GM19238 (cell line): ENCODE results near the gene SIX3.

Source experiments
- DNase-seq: peaks from one replicate; pipeline ENCODE4 v3.0.0; 2011; ENCODE audit warnings: low spot score; ENCODE audit not compliant: insufficient read length

Gene SIX3

DNA sequence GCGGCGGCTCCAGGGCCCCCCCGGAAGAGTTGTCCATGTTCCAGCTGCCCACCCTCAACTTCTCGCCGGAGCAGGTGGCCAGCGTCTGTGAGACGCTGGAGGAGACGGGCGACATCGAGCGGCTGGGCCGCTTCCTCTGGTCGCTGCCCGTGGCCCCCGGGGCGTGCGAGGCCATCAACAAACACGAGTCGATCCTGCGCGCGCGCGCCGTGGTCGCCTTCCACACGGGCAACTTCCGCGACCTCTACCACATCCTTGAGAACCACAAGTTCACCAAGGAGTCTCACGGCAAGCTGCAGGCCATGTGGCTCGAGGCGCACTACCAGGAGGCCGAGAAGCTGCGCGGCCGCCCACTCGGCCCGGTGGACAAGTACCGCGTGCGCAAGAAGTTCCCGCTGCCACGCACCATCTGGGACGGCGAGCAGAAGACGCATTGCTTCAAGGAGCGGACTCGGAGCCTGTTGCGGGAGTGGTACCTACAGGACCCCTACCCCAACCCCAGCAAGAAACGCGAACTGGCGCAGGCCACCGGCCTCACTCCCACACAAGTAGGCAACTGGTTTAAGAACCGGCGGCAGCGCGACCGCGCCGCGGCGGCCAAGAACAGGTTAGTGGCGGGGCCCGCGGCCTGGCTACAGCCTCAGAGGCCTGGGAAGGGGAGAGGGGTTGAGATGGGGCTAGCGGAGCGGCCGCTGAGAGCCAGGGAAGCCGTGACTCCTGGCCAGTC, 965 bp downstream of the SIX3 start:
- no peak for DNase-seq

DNA sequence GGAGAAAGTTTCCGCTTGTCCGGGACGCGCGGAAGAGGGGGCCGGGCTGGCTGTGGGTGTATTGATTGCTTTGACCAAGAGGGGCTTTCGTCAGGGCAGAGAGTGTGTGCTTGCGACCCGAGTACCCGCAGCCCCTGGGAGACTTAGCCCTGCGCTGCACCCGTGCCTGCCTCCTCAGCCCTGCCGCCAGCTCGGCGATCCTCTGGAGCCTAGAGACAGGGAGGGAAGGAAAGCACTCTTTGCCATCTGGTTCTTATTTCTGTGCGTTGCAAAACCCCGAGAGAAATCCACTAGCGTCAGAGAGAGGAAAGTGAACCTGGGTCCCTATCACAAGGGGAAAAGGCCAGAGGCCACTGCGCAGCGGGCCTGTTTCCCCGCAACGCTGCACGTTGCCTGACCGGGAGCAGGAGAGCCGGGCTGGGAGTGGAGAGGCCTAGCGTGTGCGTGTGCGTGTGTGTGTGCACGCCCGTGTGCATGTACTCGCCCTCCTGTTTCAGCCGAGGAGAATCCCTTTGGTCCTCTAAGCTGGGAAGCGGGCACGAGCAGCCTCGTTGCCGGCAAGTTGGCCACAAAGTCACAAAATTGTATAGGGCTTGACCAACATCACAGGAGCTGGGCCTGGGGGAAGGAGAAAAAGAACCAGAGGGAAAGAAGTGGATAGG, 1.7 kb downstream of the SIX3 start:
- DNase-seq = no peak

DNA sequence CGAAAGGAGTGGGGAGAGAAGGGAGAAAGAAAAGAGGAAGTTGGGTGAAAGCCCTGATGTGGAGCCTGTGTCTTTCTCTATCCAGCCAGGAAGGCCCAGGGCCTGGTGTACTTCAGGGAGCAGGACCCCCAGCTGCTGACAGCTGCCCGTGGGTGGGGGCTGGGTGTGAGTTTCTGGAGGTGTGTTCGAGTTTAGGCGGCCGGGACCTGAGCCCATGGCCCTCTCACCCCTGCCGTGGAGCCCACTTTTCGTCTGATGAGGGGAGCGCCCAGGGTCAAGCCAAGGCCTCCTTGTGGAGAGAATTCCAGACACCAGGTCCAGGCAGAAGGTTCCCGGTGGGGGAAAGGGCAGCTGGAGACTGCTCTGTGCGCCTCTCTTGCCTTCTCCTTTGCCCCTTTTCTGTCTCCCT, 2.2 kb downstream of the SIX3 start:
- no peak for DNase-seq

DNA sequence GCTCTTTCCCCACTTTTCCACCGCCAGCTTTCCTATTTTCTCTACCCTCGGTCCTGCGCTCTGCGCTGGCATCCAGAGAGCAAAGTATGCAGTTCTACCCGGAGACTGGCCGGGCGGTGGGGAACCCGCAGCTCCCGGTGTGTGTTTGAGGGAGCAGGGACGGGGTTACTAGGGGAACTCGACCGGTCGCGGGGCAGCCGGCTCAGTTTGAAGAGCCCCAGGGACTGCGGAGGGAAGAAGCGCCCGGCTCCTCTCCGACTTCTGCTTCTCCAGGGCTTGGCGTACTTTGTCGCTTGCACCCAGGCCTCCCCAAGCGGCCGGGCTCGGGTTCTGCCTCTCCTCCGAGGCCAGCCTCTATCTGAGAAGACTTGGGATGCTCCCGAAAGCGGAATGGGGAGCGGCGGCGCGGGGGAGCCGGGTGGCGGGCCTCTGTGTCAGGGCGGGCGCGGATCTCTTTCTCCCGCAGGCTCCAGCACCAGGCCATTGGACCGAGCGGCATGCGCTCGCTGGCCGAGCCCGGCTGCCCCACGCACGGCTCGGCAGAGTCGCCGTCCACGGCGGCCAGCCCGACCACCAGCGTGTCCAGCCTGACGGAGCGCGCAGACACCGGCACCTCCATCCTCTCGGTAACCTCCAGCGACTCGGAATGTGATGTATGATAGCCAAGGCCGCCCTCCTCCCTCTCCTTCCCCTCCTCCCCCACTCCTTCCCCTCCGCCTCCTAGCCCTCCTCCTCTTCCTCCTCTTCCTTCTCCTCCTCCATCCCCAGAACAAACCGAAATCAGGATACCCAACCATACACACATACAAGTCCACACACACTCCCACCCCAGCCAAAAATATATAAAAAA, 2.8 kb downstream of the SIX3 start:
- DNase-seq = no peak

DNA sequence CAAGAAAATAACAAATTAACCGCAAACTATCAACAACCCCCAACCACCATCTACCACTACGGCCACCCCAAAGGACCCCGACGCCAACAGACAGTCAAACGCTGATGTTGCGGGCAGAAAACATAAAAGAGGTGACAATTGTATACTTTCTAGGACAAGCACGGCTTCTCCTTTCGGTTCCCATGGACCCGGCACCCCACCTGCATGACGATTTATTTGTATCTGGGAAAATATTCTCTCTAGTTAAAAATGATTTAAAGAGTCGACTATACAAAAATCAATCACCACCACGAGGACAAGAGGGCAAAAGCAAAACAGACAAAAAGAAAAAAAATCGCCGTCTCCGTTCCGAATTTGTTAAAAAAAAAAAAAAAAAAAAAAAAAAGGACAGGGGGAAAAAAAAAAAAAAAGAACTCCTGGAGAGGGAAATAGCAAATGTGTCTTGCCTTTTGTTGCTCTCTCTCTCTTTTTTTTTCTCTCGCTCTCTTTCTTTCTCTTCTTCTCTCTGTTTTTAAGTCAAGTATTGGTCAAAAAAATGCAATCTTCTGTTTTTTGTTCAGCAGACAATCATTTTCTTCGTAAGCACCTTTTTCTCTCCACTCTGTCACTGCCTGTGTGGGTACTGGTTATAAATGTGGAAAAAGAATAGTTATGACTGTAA, 3.6 kb downstream of the SIX3 start:
- no peak for DNase-seq

DNA sequence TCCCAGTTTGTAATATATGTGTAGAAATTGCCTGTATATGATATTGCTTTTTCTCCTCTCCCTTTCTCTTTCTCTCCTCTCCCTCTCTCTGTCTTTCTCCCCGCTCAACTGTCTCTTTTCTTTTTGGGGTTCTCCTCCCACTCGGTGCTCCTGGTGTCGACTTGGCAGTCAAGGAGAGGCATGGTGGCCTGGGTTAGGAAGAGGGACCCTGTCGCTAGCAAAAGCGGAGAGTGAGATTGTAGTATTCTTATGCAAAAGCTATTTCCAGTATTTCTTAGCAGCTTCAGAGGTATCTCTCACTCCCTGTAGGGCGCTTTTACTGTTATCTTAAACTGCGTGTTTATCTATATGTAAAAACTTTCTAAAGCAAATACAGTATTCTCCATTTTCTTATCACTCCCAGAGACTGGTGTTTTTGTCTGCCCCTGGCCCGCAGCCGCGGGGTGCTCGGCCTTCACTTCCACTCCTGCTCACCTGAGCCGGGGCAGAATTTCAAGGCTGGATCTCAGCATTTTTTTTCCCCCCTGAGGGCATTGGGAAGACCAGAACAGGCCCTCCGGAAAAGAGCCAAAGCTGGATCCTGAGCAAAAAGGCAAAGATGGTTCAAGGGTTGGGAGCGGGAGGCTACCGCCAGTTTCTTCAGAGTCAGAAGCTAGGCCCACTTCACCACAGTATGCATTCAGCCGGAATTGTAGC, 4.3 kb downstream of the SIX3 start:
- no peak for DNase-seq

DNA sequence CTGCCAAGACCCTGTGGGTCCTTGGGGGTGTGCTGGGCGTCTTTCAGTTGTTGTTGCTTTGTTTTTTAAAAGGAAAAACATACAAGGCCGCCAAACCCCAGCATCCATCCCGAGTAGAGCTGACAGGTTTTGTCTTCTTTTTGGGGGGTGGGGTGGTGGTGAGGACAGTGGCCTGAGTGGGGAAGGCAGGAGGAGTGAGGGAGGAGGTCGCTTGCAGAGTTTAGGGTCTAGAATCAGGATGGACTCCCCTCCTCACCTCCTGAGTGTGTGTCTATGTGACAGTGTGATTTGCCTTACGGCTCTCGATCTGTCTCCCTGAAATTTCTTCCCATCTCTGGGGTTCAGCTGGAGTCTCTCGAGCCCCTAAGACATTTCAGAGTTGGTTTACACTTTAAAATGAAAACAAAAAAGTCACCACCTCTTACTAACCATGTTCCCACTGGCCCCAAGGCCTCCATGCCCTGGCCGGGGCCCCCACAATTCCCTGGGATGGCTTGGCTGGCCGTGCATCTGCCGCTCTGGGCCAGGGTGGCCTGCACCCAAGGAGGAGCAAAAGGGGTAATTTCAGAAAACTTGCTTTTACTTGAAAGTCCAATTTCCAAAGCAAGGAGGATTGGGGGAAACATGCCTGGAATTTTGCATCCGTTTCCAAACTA, 5.0 kb downstream of the SIX3 start:
- DNase-seq = no peak

DNA sequence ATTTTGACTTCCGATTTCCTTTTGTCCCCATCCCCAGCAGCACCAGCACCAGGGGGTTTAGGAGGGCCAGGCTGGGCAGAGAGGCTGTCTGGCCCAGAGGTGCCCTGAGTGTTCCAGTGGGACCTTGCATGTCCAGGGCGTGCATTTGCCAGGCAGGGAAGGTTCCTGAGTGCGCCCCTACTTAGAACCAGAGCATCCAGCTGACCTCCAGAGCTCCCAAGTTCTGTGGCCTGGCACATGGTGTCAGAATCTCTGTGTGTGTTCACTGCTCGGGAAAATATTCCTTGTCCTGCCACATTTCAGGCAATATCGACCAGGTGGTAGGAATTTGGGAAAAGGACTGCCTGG, 5.5 kb downstream of the SIX3 start:
- no peak for DNase-seq

DNA sequence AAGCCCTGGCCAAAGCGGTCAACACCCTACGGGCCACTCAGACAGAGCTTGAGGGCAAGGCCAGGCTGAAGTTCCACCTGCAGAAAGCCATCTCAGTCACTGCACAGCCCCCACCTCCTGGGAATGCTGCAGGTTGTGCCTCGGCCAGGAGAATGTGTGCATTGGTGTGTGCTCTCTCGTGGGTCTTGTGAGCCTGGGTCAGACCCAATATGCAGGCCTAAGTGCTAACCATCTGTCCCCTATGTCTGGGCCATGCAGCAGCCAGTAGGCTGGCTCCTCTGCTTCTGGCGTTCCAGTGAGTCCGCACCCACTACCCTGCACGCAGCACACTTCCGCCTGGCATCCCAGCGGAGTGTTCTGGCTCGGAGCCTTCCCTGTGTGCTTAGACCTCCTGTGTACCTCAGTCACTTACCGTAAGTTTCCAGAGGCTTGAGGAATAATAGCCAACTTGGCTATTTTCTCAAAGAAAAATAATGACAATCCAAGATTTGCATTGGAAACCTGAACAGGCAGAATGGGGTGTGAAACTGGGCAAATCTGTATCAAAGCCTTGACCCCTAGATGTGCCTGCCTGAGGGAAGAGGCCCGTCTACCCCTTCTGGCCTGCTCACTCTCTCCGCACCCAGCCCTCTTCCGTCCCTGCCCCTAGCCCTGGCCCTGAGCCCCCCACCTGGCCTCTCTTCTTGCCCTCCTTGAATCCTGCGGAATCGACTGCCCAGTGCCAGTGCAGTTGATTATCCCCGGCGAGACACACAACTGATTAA, 7.2 kb downstream of the SIX3 start:
- no peak for DNase-seq

DNA sequence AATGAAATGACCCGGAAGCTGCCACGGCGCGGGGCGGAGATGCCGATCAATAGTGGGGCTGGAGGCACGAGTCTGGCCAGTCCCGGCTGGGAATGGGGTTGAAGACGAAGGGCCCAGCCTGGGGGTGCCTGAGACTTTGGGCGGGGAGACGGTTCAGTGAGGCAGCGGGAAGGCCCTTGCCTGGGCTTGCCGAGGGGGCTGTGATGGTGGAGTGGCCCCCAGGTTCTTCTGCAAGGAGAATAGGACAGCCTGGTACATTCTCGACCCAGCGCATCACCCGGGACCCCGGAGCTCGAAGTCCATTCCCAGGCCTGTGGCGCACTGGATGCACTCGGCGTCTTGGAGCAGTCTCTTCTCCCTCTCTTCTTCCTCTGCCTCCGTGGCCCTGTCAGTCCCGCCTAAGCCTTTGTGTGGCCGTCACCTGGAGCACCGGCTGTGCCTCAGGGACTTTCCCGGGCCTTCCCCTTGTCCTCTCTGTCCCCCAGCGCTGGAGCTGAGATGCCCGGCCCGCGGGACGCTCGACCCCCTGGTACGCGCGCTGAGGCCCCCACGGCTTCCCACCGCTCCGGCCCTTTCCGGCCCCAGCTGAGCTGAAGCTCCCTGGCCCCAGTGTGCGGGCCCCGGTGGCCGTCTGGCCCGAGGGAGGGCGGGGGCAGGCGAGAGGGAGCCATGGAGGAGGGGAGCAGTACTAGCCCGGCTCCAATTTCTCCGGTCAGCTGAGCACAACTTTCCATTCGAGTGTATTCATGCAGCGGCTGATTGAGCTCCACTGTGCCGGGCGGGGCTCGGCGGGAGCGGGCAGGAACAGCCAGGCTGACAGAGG, 8.0 kb downstream of the SIX3 start:
- no peak for DNase-seq

DNA sequence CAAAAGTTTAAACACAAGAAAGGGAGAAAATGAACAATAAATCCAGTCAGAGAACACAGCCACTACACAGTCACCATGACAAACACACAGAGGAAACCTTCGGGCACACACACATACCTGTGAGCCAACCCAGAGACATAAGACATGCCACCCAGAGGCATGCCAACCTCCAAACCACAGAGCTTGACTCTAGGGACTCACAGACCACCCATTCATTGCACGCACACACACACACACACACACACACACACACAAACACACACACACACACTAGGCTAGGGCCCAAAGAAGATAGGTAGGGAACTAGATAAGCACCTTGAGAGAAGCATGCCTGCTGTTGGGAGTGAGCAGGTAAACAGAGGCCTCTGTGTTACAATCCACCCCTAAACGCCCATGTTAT, 9.1 kb downstream of the SIX3 start:
- no peak for DNase-seq

DNA sequence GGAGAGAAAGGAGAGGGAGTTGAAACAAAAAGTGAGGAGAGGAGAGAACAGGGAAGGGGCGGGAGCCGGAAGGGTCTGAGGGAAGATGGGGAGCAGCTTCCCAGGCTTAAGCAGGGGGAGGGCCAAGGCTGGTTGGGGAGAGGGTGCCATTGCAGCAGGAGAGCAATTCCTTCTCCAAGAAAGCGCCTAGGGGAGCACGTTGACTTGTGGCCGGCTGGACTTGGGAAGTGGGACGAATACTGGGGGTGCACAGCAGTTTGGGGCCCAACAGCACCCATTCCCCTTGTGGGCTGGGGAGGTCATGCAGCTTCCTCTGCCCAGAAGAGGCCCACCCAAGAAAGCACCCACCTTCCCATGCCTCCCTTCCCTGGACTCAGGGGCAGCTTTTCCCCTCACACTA, 9.6 kb downstream of the SIX3 start:
- no peak for DNase-seq

DNA sequence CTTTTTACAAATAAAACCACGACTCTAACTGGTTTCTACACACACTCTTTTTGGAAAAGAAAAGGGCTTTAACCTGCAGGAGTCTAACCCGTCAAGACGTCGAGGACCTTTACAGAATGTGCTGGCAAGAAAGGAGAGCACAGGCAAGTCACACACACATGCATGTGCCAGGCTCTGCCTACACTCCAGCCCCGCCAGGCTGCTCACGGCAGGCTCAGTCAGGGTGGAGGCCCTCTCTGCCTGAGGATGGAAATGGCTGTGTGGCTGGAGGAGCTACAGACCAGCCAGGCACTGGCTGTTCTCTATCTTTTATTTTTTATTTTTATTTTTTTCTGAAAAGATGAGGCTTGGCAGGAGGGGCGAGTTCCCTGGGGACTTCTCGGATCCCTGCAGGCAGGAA, 10.2 kb downstream of the SIX3 start:
- no peak for DNase-seq

DNA sequence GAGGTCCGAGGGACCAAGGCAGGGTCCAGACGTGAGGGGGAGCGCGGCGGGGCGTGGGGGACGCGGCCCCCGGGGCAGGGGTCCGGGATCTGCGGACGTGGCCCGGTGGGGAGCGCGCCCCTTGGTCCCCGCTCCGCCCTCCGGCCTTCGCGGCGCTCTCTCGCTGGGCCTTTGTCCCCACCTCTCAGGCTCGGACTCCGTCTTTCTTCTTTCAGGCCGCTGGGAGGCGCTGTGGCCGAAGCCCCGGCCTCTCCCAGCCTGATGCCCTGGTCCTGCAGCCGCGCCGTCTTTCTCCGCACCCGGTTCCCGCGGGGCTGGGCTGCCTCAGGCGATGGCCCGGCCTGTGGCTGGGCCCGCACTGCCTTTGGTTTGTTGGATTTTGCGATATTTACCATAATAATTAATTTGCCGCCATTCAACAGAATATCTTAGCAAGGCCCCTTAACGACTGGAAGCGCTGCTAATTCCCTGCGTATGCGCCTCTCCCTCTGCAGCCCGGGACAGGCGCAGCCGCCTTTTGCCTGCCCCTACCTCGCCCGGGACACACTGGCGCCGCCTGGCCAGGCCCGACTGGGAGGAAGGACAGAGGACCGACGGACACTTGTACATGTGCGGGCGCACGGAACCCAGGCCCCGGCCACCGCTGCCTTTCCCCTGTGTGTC, 10.8 kb downstream of the SIX3 start:
- peak; percentile 64 for DNase-seq

DNA sequence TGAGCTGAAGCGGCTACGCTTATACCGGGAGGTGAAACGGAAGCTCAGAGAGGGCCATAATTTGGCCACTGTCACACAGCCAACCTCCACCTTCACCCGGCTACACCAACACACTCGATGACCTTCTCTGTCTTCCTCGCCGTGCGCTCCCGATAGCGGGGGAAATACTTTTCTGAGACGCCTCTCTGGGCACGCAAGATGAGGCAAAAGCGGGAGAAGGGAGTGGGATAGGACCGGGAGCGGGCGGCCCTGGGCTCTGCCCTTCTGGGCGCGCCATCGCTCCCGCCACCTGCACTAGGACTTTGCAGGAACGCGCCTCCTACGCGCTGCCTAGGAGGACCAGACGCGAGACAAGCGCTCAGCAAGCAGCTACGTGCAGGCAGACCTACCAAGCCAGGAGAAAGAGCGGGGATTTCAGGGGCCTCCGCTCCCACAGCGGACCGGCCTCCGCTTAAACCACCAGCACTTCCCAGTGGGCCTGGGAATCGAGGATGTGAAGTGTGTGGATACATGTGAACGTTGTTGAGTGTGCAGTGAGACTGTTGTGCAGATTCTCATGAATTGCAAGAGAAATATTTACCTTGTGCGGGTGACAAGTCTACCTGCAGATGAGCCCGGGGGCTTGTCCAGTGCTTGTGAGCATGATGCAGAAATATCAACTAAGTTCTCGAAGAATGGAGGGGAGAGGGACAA, 11.4 kb downstream of the SIX3 start:
- no peak for DNase-seq

DNA sequence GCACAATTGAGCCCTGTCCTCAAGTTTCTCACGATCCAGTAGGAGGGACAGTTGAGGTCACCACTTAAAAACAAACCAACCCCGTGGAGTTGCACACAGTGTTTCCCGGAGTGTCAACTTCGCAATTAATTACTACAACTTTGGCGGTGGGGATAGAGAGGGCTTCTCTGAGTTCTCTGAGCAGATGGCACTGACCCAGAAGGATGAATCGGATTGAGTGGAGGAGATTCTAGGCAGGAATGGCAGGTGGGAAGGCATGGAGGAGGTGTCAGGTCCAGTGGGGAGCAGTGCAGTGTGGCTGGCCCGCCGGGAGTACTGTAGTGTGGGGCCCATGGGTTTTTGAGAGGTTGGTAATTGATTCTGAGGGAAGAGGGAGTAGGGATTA, 12.0 kb downstream of the SIX3 start:
- DNase-seq = no peak

DNA sequence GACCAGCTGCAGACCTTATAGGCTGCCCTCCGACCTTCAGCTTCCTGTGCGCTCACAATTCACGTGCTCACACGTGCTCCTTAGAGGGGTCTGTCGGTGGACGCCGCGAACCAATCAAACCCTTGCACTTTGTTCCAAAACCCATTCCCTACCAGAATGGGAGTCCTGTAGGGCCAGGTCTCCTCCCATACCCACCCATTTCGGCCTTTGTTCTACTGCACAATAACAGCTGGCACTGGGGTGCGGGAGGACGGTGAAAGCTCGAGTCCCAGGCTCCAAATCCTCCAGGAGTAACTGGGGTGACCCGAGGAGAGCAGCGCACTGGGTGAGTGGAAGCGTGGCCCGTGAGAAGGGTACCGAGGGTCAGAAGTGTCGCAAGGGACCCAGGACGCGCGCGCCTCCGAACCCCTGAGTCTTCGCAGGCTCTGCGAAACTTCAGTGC, 13.0 kb downstream of the SIX3 start:
- DNase-seq = no peak
